Ecto neural progenitor cell (in vitro differentiated cells): ENCODE results near the gene CGB7.
"Not testable (repeated sequence)": the region's sequence is repeated elsewhere in the genome, so short reads cannot be mapped to it uniquely, and the experiment has no call there.

Experiments
- DNase-seq: peaks from one replicate; pipeline ENCODE4 v3.0.0-alpha.2; 2018; ENCODE audit warnings: low spot score

CGB7 gene

DNA sequence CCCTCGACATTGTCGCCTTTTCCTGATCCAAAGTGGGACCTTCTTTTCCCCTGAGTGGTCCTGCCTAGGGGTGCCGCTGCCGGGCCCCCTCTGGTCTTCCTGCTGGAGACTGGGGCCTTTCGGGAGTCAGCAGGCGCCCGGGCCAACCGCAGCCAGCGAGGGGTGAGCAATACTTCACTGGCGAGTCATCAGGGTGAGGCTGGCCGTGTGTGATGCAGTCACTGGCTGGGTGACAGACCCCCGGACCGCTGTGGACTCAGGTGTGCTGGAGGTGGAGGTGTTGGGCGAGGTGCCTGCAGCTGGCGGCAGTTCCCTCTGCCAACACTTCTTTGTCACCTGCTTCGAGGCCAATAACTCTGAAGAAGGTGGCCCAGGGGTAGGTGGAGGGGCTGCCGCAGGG, 15.4 kb downstream of the CGB7 start:
- DNase-seq = no peak

DNA sequence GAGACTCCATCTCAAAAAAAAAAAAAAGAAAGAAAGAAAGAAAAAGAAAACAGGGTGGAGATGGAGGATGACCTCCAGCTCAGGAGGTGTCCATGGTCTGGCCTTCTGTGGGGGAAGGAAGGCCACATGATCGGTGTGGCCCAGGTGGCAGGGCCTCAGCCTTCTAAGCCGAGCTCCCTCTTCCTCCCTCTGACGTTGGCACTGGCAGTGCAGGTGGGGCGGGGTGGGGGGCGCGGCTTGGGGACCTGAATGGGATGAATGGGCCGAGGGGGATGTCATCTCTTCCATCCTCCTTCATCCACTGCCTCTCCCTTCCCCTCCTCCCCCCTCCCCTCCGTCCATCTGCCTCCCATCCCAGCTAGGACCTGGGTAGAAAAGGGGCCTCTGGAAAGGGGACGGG, 17.8 kb downstream of the CGB7 start:
- DNase-seq = not testable (repeated sequence)

DNA sequence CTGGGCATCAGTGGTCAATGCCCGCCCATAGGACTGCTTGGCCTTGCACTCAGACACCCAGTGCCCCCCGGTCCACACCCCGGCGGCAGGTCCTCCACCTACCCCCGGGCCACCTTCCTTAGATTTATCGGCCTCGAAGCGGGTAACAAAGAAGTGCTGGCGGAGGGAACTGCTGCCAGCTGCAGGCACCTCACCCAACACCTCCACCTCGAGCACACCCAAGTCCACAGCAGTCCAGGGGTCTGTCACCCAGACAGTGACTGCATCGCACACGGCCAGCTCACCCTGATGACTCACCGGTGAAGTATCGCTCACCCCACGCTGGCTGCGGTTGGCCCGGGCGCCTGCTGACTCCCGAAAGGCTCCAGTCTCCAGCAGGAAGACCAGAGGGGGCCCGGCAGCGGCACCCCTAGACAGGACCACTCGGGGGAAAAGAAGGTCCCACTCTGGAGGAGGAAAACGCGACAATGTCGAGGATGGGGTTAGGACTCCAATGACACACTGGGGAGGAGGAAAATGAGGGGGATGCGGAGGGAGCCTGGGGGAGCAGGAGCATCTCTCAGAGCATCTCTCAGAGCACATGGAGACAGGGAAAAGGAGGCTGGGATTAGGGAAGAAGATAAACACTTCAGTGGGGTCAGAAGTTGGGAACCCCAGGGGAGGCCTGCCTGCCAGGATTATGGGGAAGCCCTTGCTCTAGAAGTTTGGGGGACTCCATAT, 18.8 kb downstream of the CGB7 start:
- not testable (repeated sequence) for DNase-seq

DNA sequence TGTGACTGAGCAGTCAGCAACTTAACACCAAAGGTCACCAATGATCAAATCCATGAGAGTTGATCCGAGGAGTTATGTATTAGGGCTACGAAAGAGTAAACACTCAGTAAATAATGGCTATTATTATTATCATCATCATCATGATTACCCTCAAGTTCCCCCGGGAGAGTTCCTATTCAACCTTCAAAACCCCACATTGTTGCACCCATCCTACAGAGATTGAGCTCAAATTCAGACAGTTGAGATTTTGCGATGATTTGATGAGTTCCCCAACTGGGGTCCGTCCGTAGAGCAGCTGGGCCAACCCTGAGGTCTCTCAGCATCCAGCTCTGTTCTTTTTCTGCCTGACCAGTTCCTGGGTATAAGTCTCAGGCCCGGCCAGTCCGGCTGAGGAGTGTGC, 19.4 kb downstream of the CGB7 start:
- DNase-seq = not testable (repeated sequence)

DNA sequence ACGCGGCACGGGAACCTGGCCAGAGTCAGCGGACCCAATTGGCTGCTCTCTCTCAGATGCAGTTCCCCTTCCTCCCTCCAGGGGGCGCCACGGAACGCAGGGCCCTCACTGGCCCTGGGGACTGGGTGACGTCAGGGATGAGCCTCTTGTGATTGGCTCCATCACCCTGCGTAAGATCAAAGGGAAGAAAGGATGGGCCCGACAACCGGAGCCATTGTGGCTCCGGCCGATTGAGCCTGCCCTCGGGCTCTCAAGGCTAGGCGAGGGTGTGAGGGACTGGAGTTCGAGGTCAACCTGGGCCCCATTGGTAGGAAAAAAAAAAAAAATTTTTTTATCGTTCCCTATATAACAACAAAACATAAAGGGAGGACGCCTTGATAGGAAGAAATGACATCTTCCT, 20.7 kb downstream of the CGB7 start, which contains the start of gene CGB1:
Gene CGB1 (minus strand): TSS at position 81 of the 400 bp plus-strand sequence. CDS start 184 bp downstream, outside the sequence.
- DNase-seq = peak; percentile 56

DNA sequence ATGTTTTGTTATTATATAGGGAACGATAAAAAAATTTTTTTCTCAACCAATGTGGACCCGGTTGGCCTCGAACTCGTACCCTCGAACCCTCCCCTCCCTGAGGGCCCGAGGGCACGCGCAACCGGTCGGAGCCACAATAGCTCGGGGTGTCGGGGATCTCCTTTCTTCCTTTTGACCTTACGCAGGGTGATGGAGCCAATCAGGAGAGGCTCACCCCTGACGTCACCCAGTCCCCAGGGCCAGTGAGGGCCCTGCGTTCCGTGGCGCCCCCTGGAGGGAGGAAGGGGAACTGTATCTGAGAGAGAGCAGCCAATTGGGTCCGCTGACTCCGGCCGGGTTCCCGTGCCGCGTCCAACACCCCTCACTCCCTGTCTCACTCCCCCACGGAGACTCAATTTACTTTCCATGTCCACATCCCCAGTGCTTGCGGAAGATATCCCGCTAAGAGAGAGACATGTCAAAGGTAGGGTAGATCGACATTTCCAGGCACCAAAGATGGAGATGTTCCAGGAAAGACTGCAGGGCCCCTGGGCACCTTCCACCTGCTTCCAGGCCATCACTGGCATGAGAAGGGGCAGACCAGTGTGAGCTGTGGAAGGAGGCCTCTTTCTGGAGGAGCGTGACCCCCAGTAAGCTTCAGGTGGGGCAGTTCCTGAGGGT, 25.8 kb downstream of the CGB7 start, which contains the start of gene CGB2:
Gene CGB2 (plus strand): TSS at position 249 of the 660 bp plus-strand sequence. CDS start 206 bp downstream, at position 455.
- not testable (repeated sequence) for DNase-seq

DNA sequence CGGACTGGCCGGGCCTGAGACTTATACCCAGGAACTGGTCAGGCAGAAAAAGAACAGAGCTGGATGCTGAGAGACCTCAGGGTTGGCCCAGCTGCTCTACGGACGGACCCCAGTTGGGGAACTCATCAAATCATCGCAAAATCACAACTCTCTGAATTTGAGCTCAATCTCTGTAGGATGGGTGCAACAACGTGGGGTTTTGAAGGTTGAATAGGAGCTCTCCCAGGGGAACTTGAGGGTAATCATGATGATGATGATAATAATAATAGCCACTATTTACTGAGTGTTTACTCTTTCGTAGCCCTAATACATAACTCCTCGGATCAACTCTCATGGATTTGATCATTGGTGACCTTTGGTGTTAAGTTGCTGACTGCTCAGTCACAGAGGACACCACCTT, 27.2 kb downstream of the CGB7 start:
- not testable (repeated sequence) for DNase-seq

DNA sequence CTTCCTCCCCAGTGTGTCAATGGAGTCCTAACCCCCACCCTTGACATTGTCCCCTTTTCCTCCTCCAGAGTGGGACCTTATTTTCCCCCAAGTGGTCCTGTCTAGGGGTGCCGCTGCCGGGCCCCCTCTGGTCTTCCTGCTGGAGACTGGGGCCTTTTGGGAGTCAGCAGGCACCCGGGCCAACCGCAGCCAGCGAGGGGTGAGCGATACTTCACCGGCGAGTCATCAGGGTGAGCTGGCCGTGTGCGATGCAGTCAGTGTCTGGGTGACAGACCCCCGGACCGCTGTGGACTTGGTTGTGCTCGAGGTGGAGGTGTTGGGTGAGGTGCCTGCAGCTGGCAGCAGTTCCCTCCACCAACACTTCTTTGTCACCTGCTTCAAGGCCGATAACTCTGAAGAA, 27.8 kb downstream of the CGB7 start:
- not testable (repeated sequence) for DNase-seq

DNA sequence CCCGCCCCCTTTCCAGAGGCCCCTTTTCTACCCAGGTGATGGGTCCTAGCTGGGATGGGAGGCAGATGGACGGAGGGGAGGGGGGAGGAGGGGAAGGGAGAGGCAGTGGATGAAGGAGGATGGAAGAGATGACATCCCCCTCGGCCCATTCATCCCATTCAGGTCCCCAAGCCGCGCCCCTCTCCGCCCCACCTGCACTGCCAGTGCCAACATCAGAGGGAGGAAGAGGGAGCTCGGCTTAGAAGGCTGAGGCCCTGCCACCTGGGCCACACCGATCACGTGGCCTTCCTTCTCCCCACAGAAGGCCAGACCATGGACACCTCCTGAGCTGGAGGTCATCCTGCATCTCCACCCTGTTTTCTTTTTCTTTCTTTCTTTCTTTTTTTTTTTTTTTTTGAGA, 28.9 kb downstream of the CGB7 start:
- DNase-seq = not testable (repeated sequence)

DNA sequence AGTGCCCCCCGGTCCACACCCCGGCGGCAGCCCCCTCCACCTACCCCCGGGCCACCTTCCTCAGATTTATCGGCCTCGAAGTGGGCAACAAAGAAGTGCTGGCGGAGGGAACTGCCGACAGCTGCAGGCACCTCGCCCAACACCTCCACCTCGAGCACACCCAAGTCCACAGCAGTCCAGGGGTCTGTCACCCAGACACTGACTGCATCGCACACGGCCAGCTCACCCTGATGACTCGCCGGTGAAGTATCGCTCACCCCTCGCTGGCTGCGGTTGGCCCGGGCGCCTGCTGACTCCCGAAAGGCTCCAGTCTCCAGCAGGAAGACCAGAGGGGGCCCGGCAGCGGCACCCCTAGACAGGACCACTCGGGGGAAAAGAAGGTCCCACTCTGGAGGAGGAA, 31.9 kb downstream of the CGB7 start:
- DNase-seq = not testable (repeated sequence)

DNA sequence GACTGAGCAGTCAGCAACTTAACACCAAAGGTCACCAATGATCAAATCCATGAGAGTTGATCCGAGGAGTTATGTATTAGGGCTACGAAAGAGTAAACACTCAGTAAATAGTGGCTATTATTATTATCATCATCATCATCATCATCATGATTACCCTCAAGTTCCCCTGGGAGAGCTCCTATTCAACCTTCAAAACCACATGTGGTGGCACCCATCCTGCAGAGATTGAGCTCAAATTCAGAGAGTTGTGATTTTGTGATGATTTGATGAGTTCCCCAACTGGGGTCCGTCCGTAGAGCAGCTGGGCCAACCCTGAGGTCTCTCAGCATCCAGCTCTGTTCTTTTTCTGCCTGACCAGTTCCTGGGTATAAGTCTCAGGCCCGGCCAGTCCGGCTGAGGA, 32.5 kb downstream of the CGB7 start:
- DNase-seq = not testable (repeated sequence)

DNA sequence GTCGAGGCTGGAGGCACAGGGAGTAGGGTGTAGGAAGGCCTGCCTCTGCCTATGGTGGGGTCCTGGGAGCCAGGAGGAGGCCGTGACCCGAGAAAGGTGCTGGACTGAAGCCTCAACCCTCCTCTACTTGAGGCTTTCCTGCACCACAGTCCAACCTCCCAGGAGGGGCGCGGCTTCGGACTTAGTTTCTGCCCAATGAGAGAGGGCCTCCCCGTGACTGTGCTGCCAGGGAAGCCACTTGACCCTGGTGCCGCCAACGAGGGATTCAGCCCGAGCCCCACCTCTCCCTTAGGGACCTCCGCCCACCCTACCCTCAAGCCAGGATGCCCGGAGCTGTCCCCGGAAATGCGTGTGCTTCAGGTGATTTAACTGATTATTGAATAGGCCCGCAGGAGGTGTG, 33.3 kb downstream of the CGB7 start, which contains the start of gene CGB3:
Gene CGB3 (minus strand): TSS at position 101 of the 400 bp plus-strand sequence. CDS start 362 bp downstream, outside the sequence.
- DNase-seq = not testable (repeated sequence)

DNA sequence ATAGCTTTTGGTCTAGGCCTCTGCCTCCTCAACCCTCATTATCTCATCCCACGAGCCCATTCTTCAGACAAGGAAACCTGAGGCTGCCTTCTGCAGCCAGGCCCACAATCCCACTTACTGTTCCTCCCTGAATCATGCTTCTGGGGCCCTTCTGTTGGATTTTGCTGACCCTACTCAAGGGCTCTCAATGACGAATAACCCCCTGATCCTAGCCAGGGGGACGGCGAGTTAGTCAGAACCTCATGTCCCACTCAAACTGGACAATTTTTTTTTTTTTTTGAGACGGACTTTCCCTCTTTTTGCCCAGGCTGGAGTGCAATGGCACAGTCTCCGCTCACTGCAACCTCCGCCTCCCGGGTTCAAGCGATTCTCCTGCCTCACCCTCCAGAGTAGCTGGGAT, 35.4 kb downstream of the CGB7 start:
- no peak for DNase-seq

DNA sequence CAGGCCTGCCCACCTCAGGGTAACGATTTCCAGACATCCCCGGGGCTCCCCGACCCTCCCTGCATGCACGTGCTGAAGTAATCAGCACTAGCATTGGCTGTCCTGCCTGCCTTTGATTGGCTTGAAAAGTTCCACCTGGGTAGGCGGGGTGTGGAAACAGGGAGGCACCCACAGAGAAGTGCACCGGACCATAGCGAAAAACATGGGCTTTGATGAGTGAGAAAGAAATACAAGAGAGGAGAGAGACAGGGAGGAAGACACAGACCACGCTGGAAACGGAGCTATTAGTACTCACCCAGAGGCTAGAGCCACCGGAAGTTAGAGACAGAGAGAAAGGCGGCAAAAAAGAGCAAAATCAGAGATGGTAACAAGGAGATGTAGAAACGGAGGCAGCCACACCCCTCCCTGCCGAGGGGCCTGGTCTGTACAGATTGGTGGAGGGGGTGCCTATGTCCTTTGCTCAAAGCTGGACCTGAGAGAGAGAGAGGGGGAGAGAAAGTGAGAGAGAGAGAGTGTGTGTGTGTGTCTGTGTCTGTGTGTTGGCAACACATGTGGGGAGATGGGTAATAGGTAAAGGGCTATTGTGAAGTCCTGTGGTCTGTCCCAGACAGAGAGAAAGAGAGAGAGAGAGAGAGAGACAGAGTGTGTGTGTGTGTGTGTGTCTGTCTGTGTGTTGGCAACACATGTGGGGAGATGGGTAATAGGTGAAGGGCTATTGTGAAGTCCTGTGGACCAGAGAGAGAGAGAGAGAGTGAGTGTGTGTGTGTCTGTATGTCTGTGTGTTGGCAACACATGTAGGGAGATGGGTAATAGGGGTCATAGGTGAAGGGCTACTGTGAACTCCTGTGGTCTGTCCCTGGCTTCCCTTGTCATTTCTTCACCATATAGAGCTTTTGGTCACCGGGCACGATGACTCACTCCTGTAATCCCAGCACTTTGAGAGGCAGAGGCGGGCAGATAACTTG, 36.3 kb downstream of the CGB7 start:
- DNase-seq = no peak

DNA sequence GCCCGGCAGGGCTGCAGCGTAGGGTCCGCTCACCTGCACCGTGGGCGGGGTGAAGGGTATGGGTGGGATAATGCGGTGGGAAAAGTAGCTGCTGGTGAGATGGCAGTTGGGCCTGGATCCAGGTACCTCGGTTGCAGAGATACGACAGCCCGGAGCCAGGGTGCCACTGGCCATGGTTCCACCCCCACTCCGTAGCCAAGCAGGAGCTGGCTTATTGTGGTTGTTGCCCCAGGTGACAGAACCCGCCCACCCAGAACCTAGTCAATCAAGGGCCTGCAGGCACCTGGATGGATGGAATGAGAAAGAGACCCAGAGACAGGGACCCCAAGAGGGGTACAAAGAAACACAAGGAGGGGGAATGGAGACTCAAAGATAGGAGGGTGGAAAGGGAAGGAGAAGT, 37.2 kb downstream of the CGB7 start:
- DNase-seq = no peak

DNA sequence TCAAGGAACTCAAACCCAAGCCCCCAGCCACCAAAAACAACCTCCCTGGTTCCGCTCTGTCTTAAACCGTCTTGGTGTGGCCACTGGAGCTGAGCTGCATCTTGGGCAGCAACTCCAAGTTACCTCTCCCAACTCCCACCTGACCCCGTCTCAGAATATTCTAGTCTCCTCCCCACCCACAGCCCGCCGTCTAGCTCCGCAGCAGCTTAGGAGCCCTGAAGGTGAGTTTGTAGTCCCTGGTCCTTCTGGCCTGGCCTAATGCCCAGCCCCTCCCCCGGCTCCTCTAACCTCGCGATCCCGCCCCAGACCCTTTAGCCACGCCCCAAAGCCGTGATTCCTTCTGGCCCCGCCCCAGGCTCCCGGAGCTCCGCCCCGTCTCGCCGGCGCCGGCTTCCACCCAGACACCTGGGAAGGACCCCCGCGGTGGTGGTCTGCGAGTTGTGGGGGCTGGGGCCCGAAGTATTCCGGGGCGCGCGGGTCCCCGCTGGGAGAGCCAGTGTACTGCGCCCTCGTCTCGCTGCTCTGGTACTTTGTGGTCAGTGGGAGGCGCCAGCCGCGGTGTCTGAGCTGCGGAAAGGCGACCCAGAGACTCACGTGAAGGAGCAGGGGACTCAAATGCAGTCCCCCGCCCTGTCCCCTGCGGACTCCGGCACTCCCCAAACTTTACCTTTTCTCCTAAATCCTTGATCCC, 38.2 kb downstream of the CGB7 start:
- peak; percentile 88 for DNase-seq

DNA sequence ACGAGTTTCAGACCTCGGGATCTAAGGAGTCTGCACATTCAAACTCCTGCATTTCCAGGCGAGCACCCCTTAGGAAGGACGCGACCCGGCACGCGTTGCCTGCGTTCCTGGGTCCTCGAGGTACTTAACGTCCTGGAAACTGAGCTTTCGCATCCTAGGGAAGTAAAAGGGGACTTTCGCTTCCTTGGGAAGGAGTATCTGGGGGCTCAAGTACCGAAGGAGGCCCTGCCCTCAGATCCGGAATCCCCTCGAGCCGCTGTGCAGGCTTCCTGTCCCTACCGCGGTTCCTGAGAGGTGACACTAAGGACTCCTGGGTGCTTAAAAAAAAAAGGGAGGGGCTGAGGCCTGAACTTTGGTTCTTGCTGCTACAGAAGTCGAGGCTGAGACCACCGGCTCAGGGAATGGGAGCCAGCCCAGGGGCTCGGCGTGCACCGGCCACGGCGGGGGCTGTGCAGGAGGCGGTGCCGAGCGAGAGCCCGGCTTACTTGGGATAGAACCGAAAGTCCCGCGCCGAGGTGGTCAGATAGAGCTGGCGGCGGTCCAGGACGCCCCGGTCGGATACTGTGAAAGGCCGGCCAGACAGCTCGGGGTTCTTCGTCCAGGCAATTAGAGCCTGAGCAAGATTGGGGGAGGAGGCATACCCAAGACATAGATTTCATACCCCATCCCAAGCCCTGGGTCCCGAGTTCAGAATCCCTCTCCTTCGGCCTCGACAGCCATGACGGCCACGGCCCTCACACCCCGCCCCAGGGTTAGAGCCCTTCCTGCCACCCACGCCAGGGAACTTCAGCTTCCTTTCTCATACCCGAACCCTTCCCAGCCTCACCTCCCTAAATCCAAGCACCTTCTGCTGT, 38.9 kb downstream of the CGB7 start:
- DNase-seq = not testable (repeated sequence)

DNA sequence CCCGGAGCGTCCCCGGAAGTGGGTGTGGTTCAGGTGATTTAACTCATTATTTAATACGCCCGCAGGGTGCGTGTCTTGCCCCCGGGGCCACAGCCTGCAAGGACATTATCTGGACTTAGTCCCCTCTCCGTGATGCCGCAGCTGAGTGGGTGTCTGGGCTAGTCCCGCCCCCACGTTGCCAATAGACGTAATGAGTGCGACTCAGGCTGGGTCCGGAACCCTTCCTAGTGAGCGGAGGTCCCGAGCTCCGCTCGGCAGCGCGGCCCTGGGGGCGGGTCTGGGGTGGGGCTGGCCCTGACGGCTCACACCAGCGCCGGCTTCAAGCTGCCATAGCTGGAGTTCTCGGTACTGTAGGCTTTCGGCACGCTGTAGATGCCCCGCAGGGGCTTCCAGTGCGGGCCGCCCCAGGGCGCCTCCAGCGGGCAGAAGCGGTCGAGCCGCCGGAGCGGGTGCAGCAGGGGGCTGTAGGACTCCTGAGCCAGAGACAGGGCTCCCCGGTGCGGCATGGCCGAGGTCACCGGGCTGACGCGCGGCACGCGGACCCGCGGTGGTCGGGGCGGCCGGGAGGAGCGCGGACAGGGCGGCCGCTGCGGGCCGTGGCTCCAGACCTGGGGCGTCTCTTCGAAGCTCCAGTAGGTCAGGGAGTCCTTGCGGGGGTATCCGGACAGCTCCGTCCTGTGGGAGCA, 39.7 kb downstream of the CGB7 start:
- peak; percentile 74 for DNase-seq

DNA sequence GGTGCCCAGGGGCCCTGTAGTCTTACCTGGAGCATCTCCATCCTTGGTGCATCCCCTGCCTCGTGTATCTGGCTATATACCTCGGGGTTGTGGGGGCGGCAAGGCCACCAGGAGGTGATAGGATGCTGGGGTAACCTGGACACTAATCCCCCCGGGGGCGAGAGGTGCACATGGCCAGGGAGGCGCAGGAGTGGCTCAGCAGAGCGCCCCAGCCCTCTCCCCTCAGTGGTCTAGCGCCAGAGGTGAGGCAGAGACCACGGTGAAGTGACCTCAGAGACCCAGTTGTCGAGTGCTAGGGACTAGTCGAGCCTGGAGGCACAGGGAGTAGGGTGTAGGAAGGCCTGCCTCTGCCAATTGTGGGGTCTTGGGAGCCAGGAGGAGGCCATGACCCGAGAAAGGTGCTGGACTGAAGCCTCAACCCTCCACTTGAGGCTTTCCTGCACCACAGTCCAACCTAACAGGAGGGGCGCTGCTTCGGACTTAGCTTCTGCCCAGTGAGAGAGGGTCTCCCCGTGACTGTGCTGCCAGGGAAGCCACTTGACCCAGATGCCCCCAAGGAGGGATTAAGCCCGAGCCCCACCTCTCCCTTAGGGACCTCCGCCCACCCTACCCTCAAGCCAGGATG, 40.4 kb downstream of the CGB7 start, which contains the start of gene LHB:
Gene LHB (minus strand): TSS at position 51 of the 625 bp plus-strand sequence. CDS start 10 bp downstream, at position 41.
- no peak for DNase-seq
